Loucy (cell line): ENCODE measurements around the gene IQGAP3.
A peak's percentile ranks its signal among the peaks of the same experiment; 100 is the strongest.

Experiments
- H2AFZ ChIP-seq: fragments of 200-600 bp; sonication (generic); 2 replicates; pipeline ENCODE4 v1.6.0; 2016; ENCODE audit warnings: antibody characterized with exemption, mild to moderate bottlenecking, low read length, moderate library complexity
- H3F3A ChIP-seq: fragments of 200-600 bp; 2 replicates; pipeline ENCODE4 v1.6.0; 2016; ENCODE audit warnings: antibody characterized with exemption, low read depth, mild to moderate bottlenecking
- H3K27me3 ChIP-seq: fragments of 200-600 bp; sonication (generic); 2 replicates; pipeline ENCODE4 v1.6.1; 2014; ENCODE audit warnings: low read length, mild to moderate bottlenecking; ENCODE audit not compliant: insufficient read depth, poor library complexity, severe bottlenecking
- H3K36me3 ChIP-seq: fragments of 200-600 bp; sonication (generic); 2 replicates; pipeline ENCODE4 v1.6.1; 2016; ENCODE audit warnings: low read length; ENCODE audit not compliant: insufficient read depth
- H3K4me1 ChIP-seq: fragments of 200-600 bp; sonication (generic); 2 replicates; pipeline ENCODE4 v1.5.1; 2014; ENCODE audit warnings: low read length, mild to moderate bottlenecking; ENCODE audit not compliant: insufficient read depth, poor library complexity, severe bottlenecking
- H3K4me2 ChIP-seq: fragments of 200-600 bp; sonication (generic); 2 replicates; pipeline ENCODE4 v1.6.0; 2014; ENCODE audit warnings: antibody characterized with exemption, low read length, low read depth, mild to moderate bottlenecking; ENCODE audit not compliant: poor library complexity, severe bottlenecking
- H3K4me3 ChIP-seq: fragments of 200-600 bp; sonication (generic); 2 replicates; pipeline ENCODE4 v1.5.1; 2014; ENCODE audit warnings: low read length, mild to moderate bottlenecking, mixed read lengths; ENCODE audit not compliant: poor library complexity, severe bottlenecking
- H3K79me2 ChIP-seq: fragments of 200-600 bp; sonication (generic); 2 replicates; pipeline ENCODE4 v1.6.1; 2014; ENCODE audit warnings: low read length; ENCODE audit not compliant: insufficient read depth
- H3K9ac ChIP-seq: fragments of 200-600 bp; sonication (generic); 2 replicates; pipeline ENCODE4 v1.6.0; 2014; ENCODE audit warnings: mild to moderate bottlenecking, low read depth, low read length, moderate library complexity; ENCODE audit not compliant: poor library complexity, severe bottlenecking
- H3K9me2 ChIP-seq: fragments of 200-600 bp; sonication (generic); replicated peaks from 2 replicates; pipeline ENCODE4 v1.6.1; 2016; ENCODE audit warnings: low read depth, low read length, mixed read lengths
- H3K9me3 ChIP-seq: fragments of 200-600 bp; sonication (generic); 2 replicates; pipeline ENCODE4 v1.6.1; 2014; ENCODE audit warnings: mild to moderate bottlenecking, antibody characterized with exemption, low read length, low read depth; ENCODE audit not compliant: insufficient read depth
- H4K20me1 ChIP-seq: fragments of 200-600 bp; sonication (generic); 2 replicates; pipeline ENCODE4 v1.6.0; 2014; ENCODE audit warnings: antibody characterized with exemption, low read length, mild to moderate bottlenecking; ENCODE audit not compliant: insufficient read depth, poor library complexity, severe bottlenecking
- CTCF ChIP-seq: fragments of 200-600 bp; sonication (generic); conservative IDR thresholded peaks from 2 replicates; pipeline ENCODE4 v1.5.1; 2014; ENCODE audit warnings: mild to moderate bottlenecking, antibody characterized with exemption, low read length
- EZH2phosphoT487 ChIP-seq: fragments of 200-600 bp; IDR thresholded peaks from 2 replicates; pipeline ENCODE4 v1.6.1; 2018; ENCODE audit warnings: antibody characterized with exemption, mild to moderate bottlenecking, moderate library complexity, borderline replicate concordance

Gene IQGAP3

GRCh38 chr1:156593661-156593989 is 21.3 kb upstream of the IQGAP3 start:
- no peak for TF ChIP-seq CTCF
- no peak for TF ChIP-seq EZH2phosphoT487
- peaks cover 14% of the 10 kb centered on the region for H3K4me1 ChIP-seq
- no peaks in the 10 kb centered on the region for H3K9me3 ChIP-seq
- no peaks in the 10 kb centered on the region for H3F3A ChIP-seq
- no peaks in the 10 kb centered on the region for H3K27me3 ChIP-seq
- H4K20me1 ChIP-seq: no peaks in the 10 kb centered on the region
- peak overlapping the region; percentile 90 for H3K4me2 ChIP-seq
- no peak overlapping the region for H3K9ac ChIP-seq
- H3K9me2 ChIP-seq: no peaks in the 10 kb centered on the region
- peaks cover 14% of the 10 kb centered on the region for H3K79me2 ChIP-seq
- H3K4me3 ChIP-seq: no peak overlapping the region
- H3K36me3 ChIP-seq: peaks cover 22% of the 10 kb centered on the region; the same call in 1 of the 2 replicates
- no peak overlapping the region for H2AFZ ChIP-seq

DNA sequence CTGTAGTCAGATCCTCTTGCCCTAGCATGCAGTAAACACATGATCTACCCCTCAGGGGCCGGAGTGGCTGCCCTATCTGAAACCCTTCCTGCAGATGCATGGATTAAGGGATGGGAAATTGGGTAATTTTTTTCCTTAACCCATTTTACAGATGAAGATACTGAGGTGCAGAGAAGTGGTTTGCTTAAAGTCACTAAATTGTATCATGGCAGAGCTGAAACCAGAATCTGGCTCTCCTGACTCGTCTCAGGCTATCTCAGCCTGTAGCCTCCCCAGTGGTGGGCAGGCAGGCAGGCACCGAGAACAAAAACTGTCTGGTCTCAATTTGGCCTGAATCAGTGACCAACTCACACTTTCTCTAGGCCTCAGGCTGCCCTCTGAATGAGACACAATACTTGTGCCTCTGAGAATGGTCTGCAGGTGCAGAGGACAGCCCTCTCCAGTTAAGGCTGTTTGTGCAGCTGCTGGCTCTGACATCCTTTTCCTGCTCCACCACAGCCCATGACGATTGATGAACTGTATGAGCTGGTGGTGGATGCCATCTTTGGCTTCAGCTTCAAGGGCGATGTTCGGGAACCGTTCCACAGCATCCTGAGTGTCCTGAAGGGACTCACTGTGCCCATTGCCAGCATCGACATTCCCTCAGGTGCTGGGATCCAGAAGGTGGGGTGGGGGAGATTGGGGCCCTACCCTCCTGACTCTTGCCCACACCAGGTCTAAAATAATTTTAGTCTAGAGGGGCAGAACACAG is 20.7 kb upstream of the IQGAP3 start:
- no peaks in the 10 kb centered on the region for H3K9me3 ChIP-seq
- H4K20me1 ChIP-seq: no peaks in the 10 kb centered on the region
- peak overlapping the region; percentile 90 for H3K4me2 ChIP-seq
- no peaks in the 10 kb centered on the region for H3F3A ChIP-seq
- peaks cover 14% of the 10 kb centered on the region for H3K79me2 ChIP-seq
- H3K4me3 ChIP-seq: peak overlapping the region; percentile 91
- peaks cover 14% of the 10 kb centered on the region for H3K4me1 ChIP-seq
- peaks cover 18% of the 10 kb centered on the region; the same call in 1 of the 2 replicates for H3K36me3 ChIP-seq
- TF ChIP-seq CTCF (no peak), EZH2phosphoT487 (no peak)
- H2AFZ ChIP-seq: no peak overlapping the region
- no peaks in the 10 kb centered on the region for H3K27me3 ChIP-seq
- peak overlapping the region; percentile 82 for H3K9ac ChIP-seq
- no peaks in the 10 kb centered on the region for H3K9me2 ChIP-seq

GRCh38 chr1:156592158-156592909 is 20.0 kb upstream of the IQGAP3 start:
- Histone ChIP-seq H2AFZ (peak overlapping the region; percentile 78; the same call in 1 of the 2 replicates), H3K9me3 (no peaks in the 10 kb centered on the region), H3K79me2 (peaks cover 14% of the 10 kb centered on the region), H4K20me1 (no peaks in the 10 kb centered on the region), H3K4me2 (peak overlapping the region; percentile 90), H3K9me2 (no peaks in the 10 kb centered on the region), H3K27me3 (no peaks in the 10 kb centered on the region), H3K9ac (peak overlapping the region; percentile 82), H3K36me3 (peaks cover 13% of the 10 kb centered on the region; the same call in 1 of the 2 replicates), H3K4me1 (peaks cover 14% of the 10 kb centered on the region), H3K4me3 (peak overlapping the region; percentile 91), H3F3A (no peaks in the 10 kb centered on the region)
- no peak for TF ChIP-seq EZH2phosphoT487
- no peak for TF ChIP-seq CTCF
